ENCODE results near the gene NIT1. TPM values are rescaled to one million over a fixed set of nuclear protein-coding genes. Genes with fewer than 3 reads are reported as not detected.

NIT1 gene
- total RNA-seq, 1 donor from 2014 or later = 31.9 TPM

- DNase-seq = peak; percentile 47
- peak; percentile 32 for TF ChIP-seq CTCF (IDR thresholded peaks at IDR 0.05; ENCODE audit: borderline replicate concordance)
- H3K27ac ChIP-seq (replicated peaks) = peak overlapping the region; percentile 91
- H3K36me3 ChIP-seq = peaks cover 45% of the 10 kb centered on the region
- H3K27me3 ChIP-seq (ENCODE audit: low read depth) = no peaks in the 10 kb centered on the region
- peaks cover 74% of the 10 kb centered on the region for H3K4me1 ChIP-seq
- H3K4me3 ChIP-seq = peak overlapping the region; percentile 87
- intact Hi-C loops (cut with micrococcal nuclease) = no loop called here
- no peaks in the 10 kb centered on the region for H3K9me3 ChIP-seq (replicated peaks)
Observed at GRCh38 chr1:161119092-161119903, 1.4 kb downstream of the NIT1 start.

GRCh38 chr1:161121042-161121650 is 3.2 kb downstream of the NIT1 start:
- H3K4me3 ChIP-seq = no peak overlapping the region
- peaks cover 55% of the 10 kb centered on the region for H3K4me1 ChIP-seq
- DNase-seq = no peak
- no peaks in the 10 kb centered on the region for H3K27me3 ChIP-seq (ENCODE audit: low read depth)
- H3K9me3 ChIP-seq (replicated peaks) = no peaks in the 10 kb centered on the region
- H3K36me3 ChIP-seq = peaks cover 64% of the 10 kb centered on the region
- no peak overlapping the region for H3K27ac ChIP-seq (replicated peaks)
- intact Hi-C loops (cut with micrococcal nuclease) = no loop called here
- TF ChIP-seq CTCF (IDR thresholded peaks at IDR 0.05; ENCODE audit: borderline replicate concordance) = no peak

- no peak for DNase-seq
- H3K9me3 ChIP-seq (replicated peaks) = no peaks in the 10 kb centered on the region
- no peaks in the 10 kb centered on the region for H3K27me3 ChIP-seq (ENCODE audit: low read depth)
- intact Hi-C loops (cut with micrococcal nuclease) = no loop called here
- TF ChIP-seq CTCF (IDR thresholded peaks at IDR 0.05; ENCODE audit: borderline replicate concordance) = no peak
- no peak overlapping the region for H3K27ac ChIP-seq (replicated peaks)
- H3K4me1 ChIP-seq = peaks cover 48% of the 10 kb centered on the region
- no peak overlapping the region for H3K4me3 ChIP-seq
- peaks cover 70% of the 10 kb centered on the region for H3K36me3 ChIP-seq
Observed at GRCh38 chr1:161121834-161122233, 3.9 kb downstream of the NIT1 start.

GRCh38 chr1:161122967-161123366 is 5.1 kb downstream of the NIT1 start:
- no peaks in the 10 kb centered on the region for H3K27me3 ChIP-seq (ENCODE audit: low read depth)
- no peak for TF ChIP-seq CTCF (IDR thresholded peaks at IDR 0.05; ENCODE audit: borderline replicate concordance)
- H3K9me3 ChIP-seq (replicated peaks) = no peaks in the 10 kb centered on the region
- no peak for DNase-seq
- no peak overlapping the region for H3K4me3 ChIP-seq
- H3K27ac ChIP-seq (replicated peaks) = no peak overlapping the region
- H3K4me1 ChIP-seq = peaks cover 45% of the 10 kb centered on the region
- intact Hi-C loops (cut with micrococcal nuclease) = no loop called here
- peaks cover 82% of the 10 kb centered on the region for H3K36me3 ChIP-seq

- H3K4me3 ChIP-seq = no peak overlapping the region
- intact Hi-C loops (cut with micrococcal nuclease) = no loop called here
- H3K36me3 ChIP-seq = peaks cover 65% of the 10 kb centered on the region
- DNase-seq = no peak
- H3K4me1 ChIP-seq = peaks cover 49% of the 10 kb centered on the region
- no peaks in the 10 kb centered on the region for H3K27me3 ChIP-seq (ENCODE audit: low read depth)
- no peaks in the 10 kb centered on the region for H3K9me3 ChIP-seq (replicated peaks)
- H3K27ac ChIP-seq (replicated peaks) = no peak overlapping the region
- TF ChIP-seq CTCF (IDR thresholded peaks at IDR 0.05; ENCODE audit: borderline replicate concordance) = no peak
Observed at GRCh38 chr1:161127649-161128048, 9.7 kb downstream of the NIT1 start.

Measured in left ventricle myocardium inferior (tissue), 1 donor.